Measurements from ENCODE around the gene IL17RE. TPM values are rescaled to one million over a fixed set of nuclear protein-coding genes. Genes with fewer than 3 reads are reported as not detected.

Gene IL17RE
- total and polyA plus RNA-seq, 2 donors (not counting 3 experiments of a cell fraction or from before 2014, with no cell fraction given), result 1.2 to 1.3 TPM

DNA sequence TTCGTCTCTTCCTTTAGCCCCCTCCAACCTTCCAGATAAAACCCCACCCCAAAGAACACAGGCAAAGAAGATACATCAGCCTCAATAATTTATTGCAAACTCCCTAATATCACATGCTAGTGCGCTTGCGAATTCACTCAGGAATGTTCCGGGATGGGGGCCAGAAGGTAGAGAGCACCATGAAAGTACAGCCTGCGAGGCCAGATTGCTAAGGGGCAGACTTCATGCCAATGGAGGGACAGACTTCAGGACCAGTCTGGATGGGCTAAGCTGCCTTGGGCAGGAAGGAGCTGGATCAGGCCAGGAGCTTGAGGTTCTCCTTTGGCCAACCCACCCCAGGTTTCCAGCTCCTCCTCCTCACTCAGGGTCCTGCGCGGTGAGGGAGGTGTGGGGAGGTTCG, 36.0 kb upstream of the IL17RE start:
- H3K79me2 ChIP-seq (ENCODE audit: control insufficient read depth, insufficient read depth, low read length), result no peaks in the 10 kb centered on the region
- ChIA-PET CTCF (no interaction called here), POLR2A (no interaction called here)
- no peaks in the 10 kb centered on the region for H3K9me3 ChIP-seq (replicated peaks; ENCODE audit: control insufficient read depth, insufficient read depth, low read length)
- H3K9ac ChIP-seq (replicated peaks; ENCODE audit: extremely low read depth, insufficient read depth, low read length), result no peak overlapping the region
- no peak overlapping the region for H3K4me3 ChIP-seq (replicated peaks in 1 of 3; ENCODE audit: insufficient read depth in 1 of 3, low read depth in 1 of 3, low read length in 3 of 3)
- no peaks in the 10 kb centered on the region for H3K4me1 ChIP-seq (ENCODE audit: control insufficient read depth, extremely low read depth, insufficient read depth, low read length)
- H3K9me1 ChIP-seq (replicated peaks; ENCODE audit: control insufficient read depth, extremely low read depth, insufficient read depth, low read length), result no peaks in the 10 kb centered on the region
- no peaks in the 10 kb centered on the region for H3K36me3 ChIP-seq (ENCODE audit: control insufficient read depth in 2 of 2, extremely low read depth in 1 of 2, insufficient read depth in 2 of 2, low read length in 2 of 2)
- H3K27ac ChIP-seq (ENCODE audit: insufficient read depth, low read depth, low read length), result no peak overlapping the region
- no peak overlapping the region for H3K4me2 ChIP-seq (ENCODE audit: insufficient read depth, low read length)
- dilution Hi-C loops (cut with MboI; ENCODE audit: extremely low pct_ligation_motif_present, low sequenced_read_pairs) (no loop called here), intact Hi-C loops (cut with micrococcal nuclease) (no loop called here)
- DNase-seq (ENCODE audit: low read depth, low spot score) (no peak), FAIRE-seq (no peak)
- no peaks in the 10 kb centered on the region for H3K27me3 ChIP-seq (ENCODE audit: control insufficient read depth in 2 of 2, insufficient read depth in 2 of 2, low read length in 2 of 2)
- no peaks in the 10 kb centered on the region for H4K20me1 ChIP-seq (replicated peaks; ENCODE audit: control insufficient read depth, extremely low read depth, insufficient read depth, low read length)
- H2AFZ ChIP-seq (ENCODE audit: low read depth, low read length), result no peak overlapping the region
- no TSS peak for BruUV-seq (replicated peaks)
- TF ChIP-seq GATA2 (IDR thresholded peaks at IDR 0.05; ENCODE audit: insufficient read depth, insufficient read length, low read depth, low read length) (no peak), JUN (IDR thresholded peaks at IDR 0.05; ENCODE audit: borderline replicate concordance, insufficient read depth, insufficient read length, low read depth) (no peak), POLR2A (IDR thresholded peaks at IDR 0.05; ENCODE audit: low read depth, low read length) (no peak), MYC (IDR thresholded peaks at IDR 0.05; ENCODE audit: low read depth, low read length) (no peak), EZH2 (IDR thresholded peaks at IDR 0.05; ENCODE audit: borderline replicate concordance, low read depth, low read length, severe bottlenecking) (no peak), POLR2AphosphoS5 (IDR thresholded peaks at IDR 0.05; ENCODE audit: insufficient read depth, low read depth, low read length) (no peak), FOS (IDR thresholded peaks at IDR 0.05; ENCODE audit: borderline replicate concordance, insufficient read depth, low read length) (no peak)
- TF ChIP-seq, protein P1, sequence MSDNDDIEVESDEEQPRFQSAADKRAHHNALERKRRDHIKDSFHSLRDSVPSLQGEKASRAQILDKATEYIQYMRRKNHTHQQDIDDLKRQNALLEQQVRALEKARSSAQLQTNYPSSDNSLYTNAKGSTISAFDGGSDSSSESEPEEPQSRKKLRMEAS (IDR thresholded peaks at IDR 0.05; ENCODE audit: insufficient read depth, insufficient read length), result no peak
- TF ChIP-seq, protein P2, sequence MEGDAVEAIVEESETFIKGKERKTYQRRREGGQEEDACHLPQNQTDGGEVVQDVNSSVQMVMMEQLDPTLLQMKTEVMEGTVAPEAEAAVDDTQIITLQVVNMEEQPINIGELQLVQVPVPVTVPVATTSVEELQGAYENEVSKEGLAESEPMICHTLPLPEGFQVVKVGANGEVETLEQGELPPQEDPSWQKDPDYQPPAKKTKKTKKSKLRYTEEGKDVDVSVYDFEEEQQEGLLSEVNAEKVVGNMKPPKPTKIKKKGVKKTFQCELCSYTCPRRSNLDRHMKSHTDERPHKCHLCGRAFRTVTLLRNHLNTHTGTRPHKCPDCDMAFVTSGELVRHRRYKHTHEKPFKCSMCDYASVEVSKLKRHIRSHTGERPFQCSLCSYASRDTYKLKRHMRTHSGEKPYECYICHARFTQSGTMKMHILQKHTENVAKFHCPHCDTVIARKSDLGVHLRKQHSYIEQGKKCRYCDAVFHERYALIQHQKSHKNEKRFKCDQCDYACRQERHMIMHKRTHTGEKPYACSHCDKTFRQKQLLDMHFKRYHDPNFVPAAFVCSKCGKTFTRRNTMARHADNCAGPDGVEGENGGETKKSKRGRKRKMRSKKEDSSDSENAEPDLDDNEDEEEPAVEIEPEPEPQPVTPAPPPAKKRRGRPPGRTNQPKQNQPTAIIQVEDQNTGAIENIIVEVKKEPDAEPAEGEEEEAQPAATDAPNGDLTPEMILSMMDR (IDR thresholded peaks at IDR 0.05; ENCODE audit: extremely low read depth in 1 of 2, insufficient read depth in 1 of 2, low read depth in 1 of 2, low read length in 2 of 2), result no peak
